ENCODE measurements around the gene HCFC1.

The HCFC1 gene

DNA sequence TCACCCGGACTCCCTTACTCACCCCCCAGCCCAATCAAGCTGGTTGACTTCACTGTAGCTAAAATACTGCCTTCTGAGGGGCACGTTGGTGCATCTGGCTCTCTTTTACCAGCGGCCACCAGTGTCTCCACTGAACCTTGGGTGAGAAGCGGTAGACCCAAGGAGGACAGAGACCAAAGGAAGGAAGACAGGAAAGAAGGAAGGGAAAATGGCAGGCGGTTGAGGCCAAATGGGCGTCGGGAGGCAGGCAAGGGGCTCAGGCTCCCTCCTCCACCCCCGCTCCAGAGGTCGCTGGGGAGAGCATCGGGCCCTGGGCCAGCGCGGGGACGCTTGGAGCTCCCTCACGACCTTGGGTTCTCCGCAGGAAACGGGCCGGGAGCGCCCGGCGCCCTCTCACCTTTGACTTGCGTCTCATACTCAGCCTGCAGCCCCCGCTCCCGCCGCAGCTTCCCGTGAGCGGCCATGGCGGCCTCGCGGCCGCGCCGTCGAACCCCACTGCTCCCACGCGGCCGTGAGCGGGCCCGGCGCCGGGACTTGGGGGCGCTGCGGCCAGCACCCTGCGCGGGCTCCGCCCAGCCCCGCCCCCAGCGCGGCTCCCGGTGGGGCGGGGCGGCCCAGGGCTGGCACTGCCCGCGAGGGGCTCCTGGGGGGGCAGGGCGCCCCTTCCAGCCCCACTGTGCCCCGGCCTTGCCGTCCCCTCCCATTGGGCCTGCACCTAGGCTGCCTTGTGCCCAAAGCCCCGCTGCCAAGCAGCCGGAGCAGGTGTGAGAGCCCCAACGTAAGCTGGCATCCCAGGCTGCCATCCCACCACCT is 45.7 kb downstream of the HCFC1 start, which contains the start of gene ARHGAP4:
Gene ARHGAP4 (minus strand): TSS at position 526 of the 813 bp plus-strand sequence. CDS start 62 bp downstream, at position 464.
- peak in 1 of 2 donors; percentile 41 for DNase-seq (ENCODE audit: low read depth in 2 of 2)

DNA sequence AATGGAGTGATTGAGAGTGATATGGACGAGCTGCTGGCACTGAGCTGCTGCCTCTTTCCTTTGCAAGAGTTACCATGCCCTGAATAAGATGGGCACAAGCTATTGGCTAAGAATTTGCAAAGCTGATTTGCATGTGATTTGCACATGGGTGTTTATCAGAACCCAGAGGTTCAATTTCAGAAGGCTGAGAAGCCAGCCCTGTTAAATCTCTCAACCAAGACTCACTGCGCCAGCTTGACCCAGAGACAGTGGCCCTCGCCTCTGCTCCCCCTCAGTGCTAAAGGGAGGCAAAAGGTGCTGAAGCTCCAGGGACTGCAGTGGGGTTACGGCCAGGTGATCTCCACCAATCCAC is 46.3 kb downstream of the HCFC1 start:
- no peak for DNase-seq (ENCODE audit: low read depth in 2 of 2)

DNA sequence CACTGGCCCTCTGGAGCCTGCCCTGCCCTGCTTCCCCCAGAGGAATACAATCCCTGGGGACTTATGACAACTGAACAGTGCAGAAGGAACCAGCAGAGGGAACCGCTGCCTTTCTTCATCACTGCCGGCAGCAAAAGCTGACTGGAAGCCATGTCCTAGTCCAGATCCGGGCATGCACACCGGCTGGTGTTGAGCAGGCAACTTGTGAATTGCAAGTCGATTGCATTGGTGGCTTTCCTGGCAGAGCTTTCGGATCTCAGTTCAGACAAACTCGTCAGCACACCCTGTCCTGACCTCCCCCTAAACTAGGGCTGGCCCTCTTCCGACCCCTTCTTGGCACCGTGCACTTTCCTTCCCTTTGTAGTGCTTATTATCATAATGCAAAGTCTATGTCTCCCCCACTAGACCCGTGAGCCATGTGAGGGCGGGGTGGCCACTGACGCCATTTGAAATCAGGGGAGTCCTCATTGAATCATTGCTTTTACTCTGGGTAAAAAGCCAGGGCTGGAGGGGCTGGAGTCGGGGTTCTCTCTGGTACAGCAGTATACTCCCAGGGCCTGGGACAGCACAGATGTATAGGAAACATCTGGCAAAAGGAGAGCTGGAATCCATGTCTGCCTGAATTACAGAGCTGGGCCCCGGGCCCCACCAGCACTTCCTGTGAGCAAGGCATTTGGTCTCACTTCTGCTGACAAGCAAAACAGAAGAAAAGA is 47.3 kb downstream of the HCFC1 start:
- DNase-seq (ENCODE audit: low read depth in 2 of 2), result no peak

DNA sequence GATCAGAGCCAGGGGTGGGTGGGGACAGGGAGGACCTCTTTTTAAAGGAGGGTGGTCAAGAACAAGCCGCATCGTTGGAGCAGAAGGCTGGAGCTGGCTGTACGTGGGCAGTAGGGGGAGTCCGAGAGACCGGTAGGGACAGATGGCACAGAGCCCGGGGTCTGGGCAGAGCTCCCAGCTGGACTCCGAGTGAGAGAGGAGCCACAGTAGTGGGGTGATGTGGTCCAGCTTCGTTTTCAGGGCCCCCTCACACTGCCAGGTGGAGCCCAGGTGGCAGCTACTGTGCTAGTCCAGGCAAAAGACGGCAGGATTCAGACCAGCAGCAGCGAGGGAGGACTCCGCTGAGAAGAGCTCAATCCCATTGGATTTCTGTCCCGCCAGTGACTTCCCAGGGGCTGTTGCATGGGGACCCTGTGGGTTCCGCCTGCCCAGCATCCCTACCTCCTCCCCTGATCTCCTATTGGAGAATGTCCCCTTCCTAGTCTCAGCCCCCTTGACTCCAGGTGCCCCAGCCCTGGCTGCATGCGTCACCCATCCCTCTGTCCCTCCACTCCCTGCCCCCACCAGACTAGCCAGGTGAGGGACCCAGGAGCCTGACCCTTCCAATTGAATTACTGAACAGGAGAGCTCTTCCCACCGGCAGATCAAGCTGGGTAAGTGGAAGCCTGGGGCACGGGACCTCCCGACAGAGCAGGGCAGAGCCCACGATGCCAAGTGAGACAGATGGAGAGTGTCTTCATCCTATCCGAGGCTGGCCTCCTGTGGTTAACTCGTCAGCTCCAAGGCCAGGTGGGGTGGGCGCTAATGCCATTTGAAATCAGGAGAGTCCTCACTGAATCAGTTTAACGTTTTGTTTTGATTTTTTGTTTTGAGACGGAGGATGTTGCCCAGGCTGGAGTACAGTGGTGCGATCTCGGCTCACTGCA is 48.4 kb downstream of the HCFC1 start:
- no peak for DNase-seq (ENCODE audit: low read depth in 2 of 2)

DNA sequence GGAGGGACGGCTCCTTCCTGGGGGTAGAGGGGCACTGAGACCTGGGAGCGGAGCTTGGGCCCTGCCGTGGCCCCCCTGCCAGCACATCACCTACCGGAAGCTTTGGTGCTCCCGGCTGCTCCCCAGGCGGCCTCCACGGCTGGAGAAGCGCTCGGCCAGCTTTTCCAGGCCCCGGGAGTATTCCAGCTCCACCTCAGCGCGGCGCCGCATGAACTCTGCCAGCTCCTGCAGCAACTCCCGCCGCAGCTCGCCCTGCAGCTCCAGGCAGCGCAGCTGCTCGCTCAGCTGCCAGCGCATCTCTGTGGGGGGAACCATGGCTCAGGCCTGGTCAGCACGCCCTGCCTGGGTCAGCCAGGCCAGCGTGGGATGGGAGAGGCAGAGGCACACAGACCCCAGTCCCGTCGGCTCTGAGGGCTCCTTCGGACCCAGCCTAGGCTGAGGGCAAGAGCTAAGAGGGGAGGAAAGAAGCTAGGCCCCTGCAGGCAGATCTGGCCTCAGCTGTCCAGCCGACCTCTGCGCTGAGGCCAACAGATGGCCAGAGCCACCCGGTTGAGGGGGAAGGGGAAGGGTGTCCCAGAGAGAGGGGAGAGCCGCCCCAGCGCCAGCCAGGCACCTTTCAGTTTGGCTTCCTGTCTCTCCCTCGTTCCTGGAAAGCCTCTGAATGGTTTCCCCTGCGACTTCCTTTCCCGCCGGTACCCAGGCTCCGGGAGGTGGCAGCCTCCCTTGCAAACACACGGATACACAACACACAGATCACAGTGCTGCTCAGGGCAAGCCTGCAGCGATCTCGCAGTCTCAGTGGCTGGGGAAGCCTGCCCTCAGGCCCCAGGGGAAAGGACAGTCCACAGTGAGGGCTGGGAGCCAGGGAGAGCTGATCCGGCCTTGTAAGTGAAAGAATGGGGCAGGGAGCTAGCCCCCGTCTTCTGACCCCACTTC is 49.8 kb downstream of the HCFC1 start:
- no peak for DNase-seq (ENCODE audit: low read depth in 2 of 2)

DNA sequence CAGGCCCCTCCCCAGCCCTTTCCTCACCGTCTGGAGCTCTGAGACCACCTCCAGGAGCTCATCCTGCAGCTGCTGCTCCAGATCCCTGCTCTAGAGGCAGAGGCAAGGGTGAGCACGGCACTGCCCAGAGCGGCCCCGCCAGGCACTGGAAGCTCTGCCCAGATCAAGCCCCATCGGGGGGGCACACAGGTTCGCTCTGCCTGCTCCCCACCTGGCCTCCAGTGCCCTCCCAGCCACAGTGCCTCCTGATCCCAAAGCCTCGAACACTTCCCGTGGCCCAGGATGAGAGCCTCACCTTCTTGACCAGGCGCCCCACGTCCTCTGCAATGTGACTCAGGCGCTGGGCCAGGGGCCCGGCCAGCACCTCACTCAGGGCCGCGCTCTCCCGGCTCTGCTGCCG is 50.5 kb downstream of the HCFC1 start:
- DNase-seq (ENCODE audit: low read depth in 2 of 2), result no peak

DNA sequence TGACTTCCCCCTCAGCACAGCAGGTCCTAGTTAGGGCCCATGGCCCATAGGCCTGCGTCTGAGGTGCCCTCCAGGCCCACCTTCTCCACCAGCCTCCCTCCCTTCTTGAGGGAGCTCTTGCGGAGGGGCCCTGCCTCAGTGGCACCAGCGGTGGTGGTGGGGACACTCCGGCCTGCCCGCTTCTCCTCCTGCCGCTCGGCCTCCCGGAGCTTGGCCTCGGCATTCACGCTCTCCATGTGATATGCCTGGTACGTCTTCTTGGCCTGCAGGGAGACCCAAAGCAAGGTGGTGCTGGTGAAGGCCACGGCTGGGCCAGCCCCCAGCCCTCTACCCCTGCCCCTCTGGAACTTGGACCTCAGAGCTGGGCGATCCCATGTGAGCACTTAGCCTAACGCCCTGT is 51.1 kb downstream of the HCFC1 start:
- DNase-seq (ENCODE audit: low read depth in 2 of 2), result no peak

DNA sequence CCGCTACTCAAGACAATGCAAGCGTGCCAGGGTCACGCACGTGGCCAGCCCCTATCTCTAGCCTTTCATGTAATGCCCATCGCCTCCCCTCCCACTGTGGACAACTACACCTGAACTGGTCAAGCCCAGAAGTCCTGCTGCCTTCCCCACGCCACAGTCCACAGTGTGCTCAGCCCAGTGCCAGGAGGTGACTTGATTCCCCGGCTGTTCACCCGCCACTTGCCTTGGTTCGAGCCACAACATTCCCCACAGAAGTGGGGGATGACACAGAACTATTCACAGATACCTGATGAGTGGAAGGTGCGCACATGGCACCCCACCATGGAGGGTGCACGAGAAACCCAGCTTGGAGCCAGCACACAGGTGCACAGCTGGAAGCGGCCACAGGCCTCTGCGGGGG is 52.3 kb downstream of the HCFC1 start:
- no peak for DNase-seq (ENCODE audit: low read depth in 2 of 2)

DNA sequence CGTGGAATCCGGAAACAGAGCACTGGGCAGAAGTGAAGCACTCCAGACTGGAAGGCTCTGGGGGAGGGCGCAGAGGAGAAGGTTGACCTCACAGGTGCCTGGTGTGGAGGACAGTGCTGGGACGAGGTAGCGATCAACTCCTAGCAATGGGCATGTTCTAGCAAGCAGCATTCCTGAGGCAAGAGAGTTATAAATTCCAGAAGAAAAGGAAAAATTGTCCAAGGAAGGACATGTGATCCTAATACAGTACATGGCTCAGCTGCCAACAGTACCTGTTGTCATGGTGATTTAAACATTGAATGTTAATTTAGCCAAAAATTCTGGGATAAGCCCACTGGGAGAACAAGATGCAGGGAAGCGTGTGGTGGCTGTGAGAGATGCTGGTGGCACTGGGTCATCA is 53.7 kb downstream of the HCFC1 start:
- DNase-seq (ENCODE audit: low read depth in 2 of 2), result no peak

DNA sequence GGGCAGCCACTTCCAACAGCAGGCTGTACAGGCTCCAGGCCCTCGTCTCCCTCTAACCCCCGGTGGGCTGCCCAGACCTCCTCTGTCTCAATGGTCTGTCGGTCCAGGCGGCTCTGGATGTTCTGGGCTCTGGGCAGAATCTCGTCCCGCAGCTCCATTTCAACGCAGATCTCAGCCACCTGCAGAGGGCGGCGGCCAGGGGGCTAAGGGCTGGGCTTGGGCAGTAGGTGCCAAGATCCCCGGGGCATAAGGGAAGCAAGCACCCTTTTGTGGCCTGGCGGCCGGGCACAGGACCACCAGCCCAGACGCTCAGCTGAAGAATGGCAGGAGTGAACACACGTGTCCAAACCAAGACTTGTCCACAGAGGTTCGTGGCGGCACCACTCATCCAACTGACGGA is 57.9 kb downstream of the HCFC1 start:
- no peak for DNase-seq (ENCODE audit: low read depth in 2 of 2)

DNA sequence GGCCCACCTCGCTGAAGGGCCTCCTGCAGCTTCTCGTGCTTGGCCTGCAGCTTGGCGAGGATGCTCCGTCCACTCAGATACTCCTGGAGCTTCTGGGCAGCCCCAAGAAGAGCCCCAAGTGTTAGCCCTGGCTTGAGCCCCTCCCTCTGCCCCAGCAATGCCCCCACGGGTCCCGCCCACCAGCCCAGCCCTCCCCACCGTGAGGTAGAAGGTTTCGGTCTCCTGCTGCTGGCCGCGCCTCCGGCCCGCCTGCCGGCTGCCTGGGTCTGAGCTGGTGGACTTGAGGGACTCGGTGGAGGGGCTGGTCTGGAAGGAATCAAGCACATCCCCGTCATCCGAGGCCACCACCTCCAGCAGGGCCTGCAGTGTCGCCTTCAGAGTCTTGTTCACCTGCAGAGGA is 58.4 kb downstream of the HCFC1 start:
- no peak for DNase-seq (ENCODE audit: low read depth in 2 of 2)

DNA sequence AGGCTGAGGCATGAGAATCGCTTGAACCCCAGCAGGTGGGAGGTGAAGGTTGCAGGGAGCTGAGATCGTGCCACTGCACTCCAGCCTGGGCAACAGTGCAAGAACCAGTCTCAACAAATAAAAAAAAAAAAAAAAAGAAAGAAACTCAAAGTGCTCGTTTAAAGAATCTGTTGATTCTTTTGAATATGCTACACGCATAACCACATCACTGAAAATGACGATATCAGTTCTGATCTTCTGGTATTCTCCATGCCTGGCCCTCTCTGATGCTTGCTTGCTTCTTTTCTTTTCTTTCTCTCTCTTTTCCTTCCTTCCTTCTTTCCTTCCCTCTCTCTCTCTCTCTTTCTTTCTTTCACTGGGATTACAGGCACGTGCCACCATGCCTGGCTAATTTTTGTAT is 59.8 kb downstream of the HCFC1 start:
- no peak for DNase-seq (ENCODE audit: low read depth in 2 of 2)

DNA sequence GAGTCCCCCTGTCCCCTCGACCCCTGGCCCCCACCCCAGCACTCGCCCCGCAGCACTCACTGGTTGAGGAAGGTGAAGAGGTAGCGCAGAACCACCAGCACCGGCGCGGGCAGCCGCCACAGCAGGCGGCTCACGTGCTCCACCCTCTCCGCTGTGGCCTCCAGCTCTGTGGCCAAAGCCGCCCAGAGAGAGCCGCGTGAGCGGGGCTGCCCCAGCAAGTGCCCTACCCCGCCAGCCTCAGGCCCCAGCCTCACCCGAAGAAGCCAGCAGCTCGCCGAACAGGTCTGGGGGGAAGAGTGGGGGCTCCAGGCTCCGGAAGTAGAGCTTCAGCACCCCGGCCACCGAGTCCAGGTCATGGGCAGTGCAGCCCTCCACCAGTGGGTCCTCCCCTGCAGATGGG is 61.2 kb downstream of the HCFC1 start:
- DNase-seq (ENCODE audit: low read depth in 2 of 2), result no peak

DNA sequence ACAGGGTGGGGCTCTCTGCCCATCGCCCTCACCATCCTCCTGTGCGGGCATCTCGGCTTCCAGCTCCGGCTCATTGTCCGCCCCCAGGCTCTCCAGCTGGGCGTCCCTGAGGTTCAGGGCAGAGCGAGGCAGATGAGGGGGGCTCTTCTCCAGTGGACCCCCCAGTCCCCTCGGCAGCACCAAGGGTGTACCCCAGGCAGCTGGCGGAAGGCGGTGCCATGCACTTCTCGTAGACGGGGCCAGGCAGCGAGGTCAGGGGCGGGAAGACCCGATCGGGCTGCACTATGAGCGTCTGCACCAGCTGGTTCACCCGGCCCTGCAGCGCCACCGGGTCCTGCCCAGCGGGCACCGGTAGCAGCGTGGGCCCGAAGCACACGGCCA is 61.6 kb downstream of the HCFC1 start:
- no peak for DNase-seq (ENCODE audit: low read depth in 2 of 2)

DNA sequence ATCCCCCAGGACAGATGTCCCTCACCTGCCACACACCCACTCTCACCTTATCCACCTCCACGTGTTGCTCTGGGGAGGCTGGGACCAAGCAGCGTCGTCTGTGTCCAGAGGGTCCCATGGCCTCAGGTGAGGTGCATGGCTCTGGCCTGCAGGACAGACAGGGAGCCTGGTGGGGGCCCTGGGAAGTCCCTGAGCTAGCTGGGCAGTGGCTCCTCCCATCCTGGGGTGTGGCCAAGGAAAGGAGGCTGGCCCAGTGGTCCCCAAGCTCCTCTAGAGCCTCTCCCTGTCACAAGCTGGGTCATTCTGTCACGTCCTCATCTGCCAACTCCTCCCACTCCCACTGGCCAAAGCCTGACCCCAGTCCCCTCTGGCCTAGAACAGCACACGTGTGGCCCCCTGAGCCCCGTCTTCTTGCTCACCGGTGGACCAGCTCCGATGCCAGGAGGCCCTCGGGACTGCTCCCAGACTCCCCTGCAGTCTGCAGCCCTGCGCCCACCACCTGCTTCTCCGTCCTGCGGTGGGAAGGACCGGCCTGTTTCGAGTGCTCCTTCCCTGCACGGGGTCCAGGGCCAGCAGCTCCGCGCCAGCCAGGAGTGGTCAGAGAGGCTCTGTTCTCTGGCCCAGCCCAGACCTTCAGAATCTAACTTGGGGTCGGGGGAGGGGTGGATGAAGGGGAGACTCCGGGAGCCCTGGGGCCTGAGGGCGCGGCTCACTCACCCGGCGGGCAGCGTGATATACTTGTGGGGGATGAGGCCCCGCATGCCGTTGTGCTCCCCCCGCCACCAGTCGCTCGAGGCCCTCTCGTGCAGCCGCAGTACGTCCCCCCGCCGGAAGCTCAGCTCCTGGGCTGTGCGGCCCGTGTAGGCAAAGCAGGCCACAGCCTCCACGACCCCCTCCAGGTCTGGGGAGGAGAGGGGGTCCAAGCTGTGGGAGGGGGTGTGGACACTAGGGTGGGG is 62.3 kb downstream of the HCFC1 start:
- DNase-seq (ENCODE audit: low read depth in 2 of 2), result no peak

DNA sequence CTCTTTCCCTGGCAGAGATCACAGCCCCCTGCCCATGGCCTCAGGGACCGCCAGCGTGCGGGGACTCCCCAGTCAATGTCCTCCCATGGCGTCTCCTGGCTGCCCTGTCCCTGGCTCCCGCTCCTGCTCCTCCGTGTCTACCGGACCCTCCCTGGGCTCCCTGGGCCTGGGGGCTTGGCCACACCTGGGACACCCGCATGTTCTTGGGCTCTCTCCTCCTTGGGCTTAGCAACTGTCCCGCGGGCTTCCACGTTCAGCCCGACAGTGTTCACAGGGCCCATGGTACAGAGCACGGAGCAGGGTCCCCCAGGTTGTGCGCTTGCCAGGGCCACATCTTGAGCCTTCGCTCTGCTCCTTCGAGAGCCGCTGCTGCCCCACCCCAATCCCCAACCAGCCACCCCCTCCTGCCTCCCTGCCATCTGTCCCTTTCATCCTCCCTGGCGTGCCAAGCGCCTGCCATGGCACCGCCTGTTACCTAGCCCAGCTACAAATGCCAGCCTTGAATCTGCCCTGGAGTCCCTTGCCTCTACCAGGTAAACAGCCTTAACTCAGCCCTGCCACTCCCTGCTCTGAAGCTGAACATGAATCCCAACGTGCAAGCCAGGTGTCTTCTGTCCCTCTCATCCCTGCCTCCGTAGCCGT is 63.3 kb downstream of the HCFC1 start:
- no peak for DNase-seq (ENCODE audit: low read depth in 2 of 2)

DNA sequence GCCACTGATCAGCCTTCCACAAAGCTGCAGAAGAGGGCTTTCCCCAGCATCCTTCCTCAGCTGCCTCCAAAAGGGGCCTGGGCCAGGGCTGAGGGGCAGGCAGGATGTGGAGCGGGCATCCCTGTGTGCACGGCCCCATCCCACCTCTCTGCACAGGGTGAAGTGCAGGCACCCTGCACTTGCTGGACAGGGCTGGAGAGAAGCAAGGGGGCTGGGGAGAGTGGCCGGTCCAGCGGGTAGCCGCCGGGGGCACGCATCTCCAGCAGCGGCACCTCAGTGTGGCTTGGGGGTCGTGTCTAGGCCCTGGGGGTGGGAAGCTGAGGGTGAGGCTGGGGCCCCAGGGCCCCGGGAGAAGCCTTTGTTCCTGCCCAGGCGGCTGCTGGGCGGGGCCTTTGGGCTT is 64.2 kb downstream of the HCFC1 start:
- DNase-seq (ENCODE audit: low read depth in 2 of 2), result no peak

DNA sequence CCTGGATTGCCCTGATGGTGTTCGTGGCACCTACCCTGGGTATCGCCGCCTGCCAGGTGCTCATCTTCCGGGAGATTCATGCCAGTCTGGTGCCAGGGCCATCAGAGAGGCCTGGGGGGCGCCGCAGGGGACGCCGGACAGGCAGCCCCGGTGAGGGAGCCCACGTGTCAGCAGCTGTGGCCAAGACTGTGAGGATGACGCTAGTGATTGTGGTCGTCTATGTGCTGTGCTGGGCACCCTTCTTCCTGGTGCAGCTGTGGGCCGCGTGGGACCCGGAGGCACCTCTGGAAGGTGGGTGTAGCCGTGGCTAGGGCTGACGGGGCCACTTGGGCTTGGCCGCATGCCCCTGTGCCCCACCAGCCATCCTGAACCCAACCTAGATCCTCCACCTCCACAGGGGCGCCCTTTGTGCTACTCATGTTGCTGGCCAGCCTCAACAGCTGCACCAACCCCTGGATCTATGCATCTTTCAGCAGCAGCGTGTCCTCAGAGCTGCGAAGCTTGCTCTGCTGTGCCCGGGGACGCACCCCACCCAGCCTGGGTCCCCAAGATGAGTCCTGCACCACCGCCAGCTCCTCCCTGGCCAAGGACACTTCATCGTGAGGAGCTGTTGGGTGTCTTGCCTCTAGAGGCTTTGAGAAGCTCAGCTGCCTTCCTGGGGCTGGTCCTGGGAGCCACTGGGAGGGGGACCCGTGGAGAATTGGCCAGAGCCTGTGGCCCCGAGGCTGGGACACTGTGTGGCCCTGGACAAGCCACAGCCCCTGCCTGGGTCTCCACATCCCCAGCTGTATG is 65.3 kb downstream of the HCFC1 start:
- DNase-seq (ENCODE audit: low read depth in 2 of 2), result no peak

All from stimulated activated CD4-positive, alpha-beta T cell treated with anti-CD3 and anti-CD28 coated beads, Interleukin-1b, Interleukin-23, amount 100 ng/mL, for 4 hours (primary cell).